Measurements from ENCODE around the gene NHEJ1.

The NHEJ1 gene

GRCh38 chr2:219182331-219183150, 21.9 kb upstream of the NHEJ1 start:
- no peak for DNase-seq (ENCODE audit: low read depth)

- DNase-seq (ENCODE audit: low read depth), result no peak
Observed at GRCh38 chr2:219181531-219181930, 20.9 kb upstream of the NHEJ1 start.

GRCh38 chr2:219180961-219181360, 20.3 kb upstream of the NHEJ1 start:
- no peak for DNase-seq (ENCODE audit: low read depth)

- DNase-seq (ENCODE audit: low read depth), result no peak
Observed at GRCh38 chr2:219179601-219180465, 19.2 kb upstream of the NHEJ1 start.

- peak; percentile 11 for DNase-seq (ENCODE audit: low read depth)
Observed at GRCh38 chr2:219178377-219179175, 18.0 kb upstream of the NHEJ1 start.

- DNase-seq (ENCODE audit: low read depth), result peak; percentile 64
Observed at GRCh38 chr2:219177552-219178376, 17.1 kb upstream of the NHEJ1 start, which contains the start of gene RETREG2. Gene RETREG2, plus strand, starts transcription at chr2:219178275. Its CDS starts 78 bp downstream, at chr2:219178353.

- peak; percentile 80 for DNase-seq (ENCODE audit: low read depth)
Observed at GRCh38 chr2:219176818-219177551, 16.4 kb upstream of the NHEJ1 start, which contains the start of gene CNPPD1. Gene CNPPD1, minus strand, starts transcription at chr2:219176925. Its CDS starts 97 bp downstream, at chr2:219176828.

GRCh38 chr2:219175928-219176817, 15.6 kb upstream of the NHEJ1 start:
- no peak for DNase-seq (ENCODE audit: low read depth)

GRCh38 chr2:219175486-219175885, 14.9 kb upstream of the NHEJ1 start:
- DNase-seq (ENCODE audit: low read depth), result no peak

- no peak for DNase-seq (ENCODE audit: low read depth)
Observed at GRCh38 chr2:219174801-219175200, 14.2 kb upstream of the NHEJ1 start.

GRCh38 chr2:219174146-219174545, 13.5 kb upstream of the NHEJ1 start:
- no peak for DNase-seq (ENCODE audit: low read depth)

- no peak for DNase-seq (ENCODE audit: low read depth)
Observed at GRCh38 chr2:219173176-219173575, 12.6 kb upstream of the NHEJ1 start.

- DNase-seq (ENCODE audit: low read depth), result no peak
Observed at GRCh38 chr2:219172231-219173154, 11.9 kb upstream of the NHEJ1 start.

GRCh38 chr2:219171231-219171651, 10.6 kb upstream of the NHEJ1 start:
- DNase-seq (ENCODE audit: low read depth), result peak; percentile 13

GRCh38 chr2:219169930-219170654, 9.5 kb upstream of the NHEJ1 start, which contains the start of gene SLC23A3:
Gene SLC23A3, minus strand, starts transcription at chr2:219170029. Its CDS starts 45 bp downstream, at chr2:219169984.
- DNase-seq (ENCODE audit: low read depth), result no peak

GRCh38 chr2:219168932-219169331, 8.3 kb upstream of the NHEJ1 start:
- DNase-seq (ENCODE audit: low read depth), result no peak

- no peak for DNase-seq (ENCODE audit: low read depth)
Observed at GRCh38 chr2:219168526-219168925, 7.9 kb upstream of the NHEJ1 start.

Measured in stimulated activated CD4-positive, alpha-beta T cell treated with anti-CD3 and anti-CD28 coated beads, Interleukin-2, amount 100 ng/mL, for 4 hours (primary cell).